GM10266 (cell line): ENCODE measurements around the gene CDH15.

ENCODE experiments used
- DNase-seq: peaks from one replicate; pipeline ENCODE4 v3.0.0; 2012; ENCODE audit errors: extremely low spot score
- TF ChIP-seq, protein P1 (sequence below): IDR thresholded peaks from 2 replicates; pipeline ENCODE4 v1.5.1; 2012; ENCODE audit warnings: mild to moderate bottlenecking, low read depth; ENCODE audit not compliant: control insufficient read depth, insufficient read depth; ENCODE audit errors: missing control alignments

The CDH15 gene

DNA sequence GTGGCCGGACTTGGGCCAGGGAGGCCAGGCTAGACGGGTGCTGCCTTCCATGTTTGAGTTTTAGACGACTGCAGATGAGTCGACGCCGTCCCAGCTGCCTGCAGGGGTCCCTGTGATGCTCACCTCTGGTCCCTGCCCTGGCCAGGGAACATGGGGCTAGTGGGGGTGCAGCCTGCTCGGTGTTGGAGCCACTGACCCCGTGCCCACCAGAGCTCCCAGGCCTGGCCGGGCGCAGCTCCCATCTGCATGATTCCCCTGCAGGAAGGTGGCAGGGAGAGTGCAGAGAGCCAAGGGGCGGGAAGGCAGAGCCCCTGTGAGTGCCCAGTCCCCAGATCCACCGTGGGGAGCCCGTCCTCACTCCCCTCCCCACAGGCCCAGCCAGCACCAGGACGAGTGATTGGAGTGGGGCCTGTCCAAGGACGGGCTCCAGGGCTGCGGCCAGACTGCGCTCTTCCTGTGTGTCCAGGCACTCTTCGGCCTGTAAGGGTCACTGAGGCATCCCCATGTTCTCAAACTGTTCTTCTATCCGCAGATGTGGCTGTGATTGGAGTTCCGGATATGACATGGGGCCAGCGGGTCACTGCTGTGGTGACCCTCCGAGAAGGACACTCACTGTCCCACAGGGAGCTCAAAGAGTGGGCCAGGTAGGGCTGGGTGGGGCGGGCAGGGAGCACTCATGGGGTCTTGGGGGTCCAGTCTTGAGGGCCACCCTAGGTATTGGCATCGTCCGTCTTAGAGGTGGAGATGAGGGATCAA, 26.0 kb upstream of the CDH15 start:
- TF ChIP-seq, protein P1, sequence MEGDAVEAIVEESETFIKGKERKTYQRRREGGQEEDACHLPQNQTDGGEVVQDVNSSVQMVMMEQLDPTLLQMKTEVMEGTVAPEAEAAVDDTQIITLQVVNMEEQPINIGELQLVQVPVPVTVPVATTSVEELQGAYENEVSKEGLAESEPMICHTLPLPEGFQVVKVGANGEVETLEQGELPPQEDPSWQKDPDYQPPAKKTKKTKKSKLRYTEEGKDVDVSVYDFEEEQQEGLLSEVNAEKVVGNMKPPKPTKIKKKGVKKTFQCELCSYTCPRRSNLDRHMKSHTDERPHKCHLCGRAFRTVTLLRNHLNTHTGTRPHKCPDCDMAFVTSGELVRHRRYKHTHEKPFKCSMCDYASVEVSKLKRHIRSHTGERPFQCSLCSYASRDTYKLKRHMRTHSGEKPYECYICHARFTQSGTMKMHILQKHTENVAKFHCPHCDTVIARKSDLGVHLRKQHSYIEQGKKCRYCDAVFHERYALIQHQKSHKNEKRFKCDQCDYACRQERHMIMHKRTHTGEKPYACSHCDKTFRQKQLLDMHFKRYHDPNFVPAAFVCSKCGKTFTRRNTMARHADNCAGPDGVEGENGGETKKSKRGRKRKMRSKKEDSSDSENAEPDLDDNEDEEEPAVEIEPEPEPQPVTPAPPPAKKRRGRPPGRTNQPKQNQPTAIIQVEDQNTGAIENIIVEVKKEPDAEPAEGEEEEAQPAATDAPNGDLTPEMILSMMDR: no peak
- no peak for DNase-seq

DNA sequence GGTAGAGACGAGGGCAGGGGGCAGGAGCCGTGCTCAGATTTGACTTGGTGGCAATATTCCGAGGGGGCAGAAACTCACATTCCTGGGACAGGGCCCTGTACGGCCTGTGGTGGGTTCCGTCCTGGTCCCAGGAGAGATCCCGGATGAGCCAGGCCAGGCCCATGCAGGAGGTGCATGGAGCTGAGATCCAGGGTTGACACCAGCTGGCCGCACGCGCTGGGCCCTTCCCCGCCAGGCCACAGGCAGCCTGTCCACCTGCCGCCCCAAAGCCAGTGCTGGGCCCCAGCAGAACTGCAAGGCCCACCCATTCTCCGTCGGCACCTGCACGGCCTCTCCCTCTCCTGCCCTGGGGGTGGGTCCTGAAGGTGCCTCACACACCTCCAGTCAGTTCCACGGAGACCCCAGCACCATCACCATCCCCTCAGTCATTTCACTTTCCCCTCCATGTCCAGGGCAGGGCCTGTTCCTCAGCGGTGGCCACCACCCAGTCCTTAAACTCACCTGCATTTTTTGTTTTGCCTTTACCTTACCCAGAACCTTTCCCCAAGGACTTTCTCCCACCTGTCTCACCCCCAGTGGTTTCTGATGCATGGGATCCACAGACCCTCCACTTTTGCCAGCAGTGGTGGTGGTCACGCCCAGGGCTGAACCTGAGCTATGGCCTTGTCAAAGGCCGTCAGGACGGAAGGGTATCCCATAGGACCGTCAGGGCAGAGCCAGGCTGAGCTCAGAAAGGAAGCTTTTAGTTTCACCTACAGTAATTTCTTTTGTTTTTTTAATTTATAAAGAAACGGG, 25.1 kb upstream of the CDH15 start:
- TF ChIP-seq, protein P1: no peak
- no peak for DNase-seq

- TF ChIP-seq, protein P1: no peak
- DNase-seq: no peak
Measured at GRCh38 chr16:89147085-89147817, 24.3 kb upstream of the CDH15 start.

GRCh38 chr16:89149386-89149785, 22.2 kb upstream of the CDH15 start:
- DNase-seq: no peak
- TF ChIP-seq, protein P1: no peak

GRCh38 chr16:89150090-89150835, 21.3 kb upstream of the CDH15 start:
- TF ChIP-seq, protein P1: no peak
- no peak for DNase-seq

DNA sequence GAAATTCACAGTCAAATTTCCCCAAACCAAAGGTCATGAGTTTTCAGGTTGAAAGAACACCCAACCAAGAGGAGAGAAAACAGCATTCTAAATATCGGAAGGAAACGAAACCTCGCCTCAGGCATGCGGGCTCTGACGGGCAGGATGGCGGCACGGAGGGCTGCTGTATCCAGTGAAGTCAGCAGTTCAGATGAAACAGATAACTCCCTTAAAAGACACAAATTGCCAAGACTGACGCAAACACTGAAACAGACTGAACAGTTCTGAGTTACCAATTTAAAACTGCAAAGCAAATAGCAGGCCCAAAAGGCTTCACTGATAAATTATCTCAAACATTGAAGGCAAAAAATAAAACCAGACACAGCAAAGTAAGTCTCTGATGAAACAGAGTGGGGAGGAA, 20.6 kb upstream of the CDH15 start:
- no peak for DNase-seq
- TF ChIP-seq, protein P1: no peak
